ENCODE measurements around the gene CDC16.
"Not testable (repeated sequence)": the region's sequence is repeated elsewhere in the genome, so short reads cannot be mapped to it uniquely, and the experiment has no call there.

CDC16 gene

DNA sequence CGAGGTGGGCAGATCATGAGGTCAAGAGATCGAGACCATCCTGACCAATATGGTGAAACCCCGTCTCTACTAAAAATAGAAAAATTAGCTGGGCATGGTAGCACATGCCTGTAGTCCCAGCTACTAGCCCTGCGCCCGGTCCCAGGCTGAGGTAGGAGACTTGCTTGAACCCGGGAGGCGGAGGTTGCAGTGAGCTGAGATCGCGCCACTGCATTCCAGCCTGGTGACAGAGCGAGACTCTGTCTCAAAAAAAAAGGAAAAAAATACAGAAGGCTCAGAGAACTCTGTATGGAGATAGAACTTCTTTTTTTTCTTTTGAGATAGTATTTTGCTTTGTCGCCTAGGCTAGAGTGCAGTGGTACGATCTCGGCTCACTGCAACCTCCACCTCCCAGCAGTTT, 29.6 kb downstream of the CDC16 start:
- not testable (repeated sequence) for DNase-seq (ENCODE audit: low spot score)

DNA sequence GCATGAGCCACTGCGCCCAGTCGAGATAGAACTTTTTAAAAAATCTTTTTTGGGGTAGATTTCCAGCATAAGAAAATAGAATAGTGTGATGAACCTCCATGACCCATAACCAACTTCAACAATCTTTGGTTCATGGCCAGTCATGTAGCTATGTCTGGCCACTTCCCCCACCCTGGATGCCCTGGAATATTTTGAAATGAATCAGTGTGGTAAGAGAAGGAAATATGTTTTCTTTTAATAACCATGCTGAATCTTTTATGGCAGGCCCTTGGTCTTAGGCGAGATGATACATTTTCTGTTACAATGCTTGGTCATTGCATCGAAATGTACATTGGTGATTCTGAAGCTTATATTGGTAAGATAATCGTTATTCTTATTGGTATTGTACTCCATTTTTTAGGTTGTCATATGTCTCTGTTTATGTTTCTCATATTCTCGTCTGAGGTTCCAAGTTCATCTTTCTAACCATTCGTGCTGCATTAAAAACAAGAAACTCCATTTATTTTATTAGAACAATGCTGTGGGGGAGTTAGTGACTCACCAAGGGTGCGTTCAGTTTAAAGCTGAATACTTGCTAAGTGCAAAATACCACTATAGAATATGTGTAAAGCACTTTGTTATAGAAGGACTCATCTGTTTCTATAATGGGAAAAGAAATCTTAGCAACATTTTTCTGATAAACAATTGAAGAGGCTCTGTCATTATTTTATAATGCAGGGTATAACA, 30.4 kb downstream of the CDC16 start:
- DNase-seq (ENCODE audit: low spot score) = peak; percentile 72

DNA sequence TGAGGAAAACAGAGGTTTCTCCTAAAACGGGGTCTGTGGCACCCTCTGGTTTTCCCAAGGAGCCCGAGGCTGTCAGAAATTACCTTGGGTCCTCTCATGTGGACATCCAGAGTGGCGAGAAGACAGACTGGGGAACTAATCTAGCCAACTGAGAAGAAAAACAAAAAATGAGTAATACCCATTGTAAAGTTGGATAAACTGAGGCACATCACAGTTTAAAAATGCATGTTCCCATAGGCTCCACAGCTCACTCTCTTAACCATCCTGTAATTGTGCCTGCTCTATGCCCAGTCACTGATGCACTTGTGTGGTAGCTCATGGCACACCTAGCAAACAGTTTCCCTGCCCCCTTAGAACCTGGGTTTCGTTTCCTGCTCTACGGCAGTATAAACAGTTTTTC, 31.5 kb downstream of the CDC16 start:
- no peak for DNase-seq (ENCODE audit: low spot score)

DNA sequence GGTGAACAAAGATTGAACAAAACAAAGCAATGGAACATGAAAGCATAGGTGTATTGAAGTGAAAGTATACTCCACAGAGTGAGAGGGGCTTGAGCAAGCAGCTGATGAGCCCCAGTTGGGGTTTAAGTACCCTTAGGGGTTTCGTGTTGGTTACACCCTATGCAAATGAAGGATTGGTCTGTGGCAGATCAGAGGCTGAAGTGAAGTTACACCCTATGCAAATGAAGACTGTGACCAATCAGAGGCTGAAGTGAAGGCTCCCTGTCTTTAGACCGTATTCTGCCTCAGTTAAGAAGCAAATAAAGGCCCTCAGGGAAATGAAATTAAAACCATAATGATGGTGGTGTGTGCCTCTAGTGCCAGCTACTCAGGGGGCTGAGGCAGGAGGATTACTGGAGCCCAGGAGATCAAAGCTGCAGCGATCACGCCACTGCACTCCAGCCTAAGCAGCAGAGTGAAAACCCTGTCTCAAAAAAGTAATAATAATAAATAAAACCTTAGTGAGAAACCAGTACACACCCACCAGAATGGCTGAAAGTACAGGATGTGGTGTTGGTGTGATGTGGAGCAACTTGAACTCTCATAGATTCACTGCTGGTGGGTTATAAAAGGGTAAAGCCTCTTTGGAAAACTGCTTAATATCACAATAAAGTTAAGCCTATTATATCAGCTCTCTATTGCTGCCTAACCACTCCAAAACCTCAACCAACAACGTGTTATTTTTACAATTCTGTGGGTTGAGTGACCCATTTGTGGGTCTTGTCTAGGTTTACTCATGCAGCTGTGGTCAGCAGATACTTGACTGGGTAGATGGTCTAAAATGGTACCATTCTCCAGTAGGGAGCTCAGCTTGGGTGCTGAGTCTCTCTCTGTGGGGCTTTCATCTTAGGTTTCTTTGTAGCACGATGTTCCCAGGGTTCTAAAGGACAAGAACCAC, 33.9 kb downstream of the CDC16 start:
- DNase-seq (ENCODE audit: low spot score) = no peak

DNA sequence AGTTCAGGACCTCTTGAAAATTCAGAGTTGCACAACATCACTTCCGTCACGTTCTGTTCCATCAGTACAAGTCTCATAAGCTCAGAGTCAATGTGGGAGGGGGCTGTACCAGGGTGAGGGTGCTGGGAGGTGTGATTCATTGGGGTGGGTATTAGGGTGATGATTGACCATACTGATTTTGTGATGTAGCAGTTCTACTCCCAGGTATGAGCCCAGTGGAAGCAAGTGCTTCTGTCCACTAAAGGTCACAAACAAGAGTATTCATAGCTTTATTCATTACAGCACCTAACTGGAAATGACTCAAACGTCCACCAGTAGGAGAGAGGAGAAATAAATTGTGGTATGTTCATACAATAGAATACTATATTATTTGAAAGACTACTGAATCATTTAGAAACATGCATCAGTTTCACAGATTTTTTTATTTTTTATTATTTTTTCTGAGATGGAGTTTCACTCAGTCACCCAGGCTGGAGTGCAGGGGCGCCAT, 34.6 kb downstream of the CDC16 start:
- no peak for DNase-seq (ENCODE audit: low spot score)

DNA sequence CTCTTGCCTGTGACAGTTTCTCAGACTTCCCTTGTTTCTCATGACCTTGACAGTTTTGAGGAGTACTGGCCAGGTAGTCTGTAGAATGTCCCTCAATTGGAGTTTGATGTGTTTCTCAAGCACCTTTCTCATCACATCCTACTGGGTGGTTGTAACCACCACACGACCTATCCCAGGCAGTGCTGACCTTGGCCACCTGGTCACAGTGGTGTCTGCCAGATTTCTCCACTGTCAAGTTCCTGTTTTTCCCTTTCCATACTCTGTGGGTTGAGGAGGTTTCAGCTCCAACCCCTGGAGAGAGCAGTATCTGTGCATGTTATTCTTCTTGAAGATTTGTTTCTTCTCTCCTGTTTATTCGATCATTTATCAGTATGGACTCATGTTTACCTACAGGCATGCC, 38.3 kb downstream of the CDC16 start:
- DNase-seq (ENCODE audit: low spot score) = no peak

DNA sequence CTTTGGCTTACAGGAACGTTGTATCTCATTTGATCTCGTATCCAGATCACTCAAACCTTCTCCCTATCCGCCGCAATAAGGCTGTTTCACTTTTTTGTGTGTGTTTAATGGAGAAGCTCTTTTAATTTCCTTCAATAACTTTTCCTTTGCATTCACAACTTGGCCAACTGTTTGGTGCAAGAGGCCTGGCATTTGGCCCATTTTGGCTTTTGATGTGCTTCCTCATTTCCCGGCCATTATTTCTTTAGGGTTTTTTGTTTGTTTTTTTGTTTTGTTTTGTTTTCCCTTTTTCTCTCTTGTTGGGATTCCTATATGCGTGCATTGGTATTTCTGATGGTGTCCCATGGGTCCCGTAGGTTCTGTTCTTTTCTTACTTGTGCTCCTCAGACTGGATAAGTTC, 40.6 kb downstream of the CDC16 start:
- no peak for DNase-seq (ENCODE audit: low spot score)

DNA sequence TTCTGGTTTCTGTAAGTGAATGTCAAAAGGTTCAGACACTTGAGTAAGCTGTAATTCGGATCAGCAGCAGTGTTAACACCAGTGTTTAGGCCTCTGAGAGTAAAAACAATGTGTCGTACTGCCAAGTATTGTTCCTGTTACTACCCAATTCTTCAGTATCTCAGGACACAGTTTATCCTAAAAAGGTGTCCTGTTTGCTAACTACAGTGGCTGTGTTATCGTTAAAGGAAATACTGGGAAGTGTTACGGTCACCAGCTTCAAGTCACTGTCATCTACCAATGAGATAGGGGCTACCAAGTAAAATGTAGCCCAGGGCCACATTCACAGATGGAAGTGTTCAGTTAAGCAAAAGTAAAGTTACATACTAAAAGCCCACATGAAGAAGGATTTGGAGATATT, 44.4 kb downstream of the CDC16 start:
- DNase-seq (ENCODE audit: low spot score) = no peak

DNA sequence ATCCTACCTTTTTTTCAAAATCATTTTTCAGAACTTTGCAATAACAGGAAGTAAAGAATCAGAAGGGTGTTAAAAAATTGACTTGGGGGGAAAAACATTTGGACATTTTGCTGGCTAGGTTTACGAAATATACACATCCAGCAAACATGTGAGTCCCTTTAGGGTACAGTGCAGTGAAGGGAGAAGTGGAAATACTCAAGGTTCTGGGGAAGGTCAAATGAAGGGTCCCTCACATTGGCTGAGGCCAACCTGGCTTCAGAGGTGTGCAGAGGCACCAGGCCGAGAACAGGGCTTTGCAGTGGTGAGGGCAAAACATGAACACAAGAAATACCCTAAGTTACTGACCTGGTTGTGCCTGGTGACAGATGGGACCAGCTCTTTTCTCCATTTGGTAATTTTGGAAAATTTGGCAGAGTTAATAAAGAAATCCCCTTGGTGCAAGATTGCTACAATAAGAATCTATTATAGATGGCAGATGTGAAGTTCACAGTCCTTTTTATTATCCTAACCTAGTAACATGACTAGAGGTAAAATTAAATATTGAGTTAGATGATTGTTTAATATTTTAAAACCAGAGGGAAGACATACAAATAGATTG, 45.2 kb downstream of the CDC16 start:
- no peak for DNase-seq (ENCODE audit: low spot score)

DNA sequence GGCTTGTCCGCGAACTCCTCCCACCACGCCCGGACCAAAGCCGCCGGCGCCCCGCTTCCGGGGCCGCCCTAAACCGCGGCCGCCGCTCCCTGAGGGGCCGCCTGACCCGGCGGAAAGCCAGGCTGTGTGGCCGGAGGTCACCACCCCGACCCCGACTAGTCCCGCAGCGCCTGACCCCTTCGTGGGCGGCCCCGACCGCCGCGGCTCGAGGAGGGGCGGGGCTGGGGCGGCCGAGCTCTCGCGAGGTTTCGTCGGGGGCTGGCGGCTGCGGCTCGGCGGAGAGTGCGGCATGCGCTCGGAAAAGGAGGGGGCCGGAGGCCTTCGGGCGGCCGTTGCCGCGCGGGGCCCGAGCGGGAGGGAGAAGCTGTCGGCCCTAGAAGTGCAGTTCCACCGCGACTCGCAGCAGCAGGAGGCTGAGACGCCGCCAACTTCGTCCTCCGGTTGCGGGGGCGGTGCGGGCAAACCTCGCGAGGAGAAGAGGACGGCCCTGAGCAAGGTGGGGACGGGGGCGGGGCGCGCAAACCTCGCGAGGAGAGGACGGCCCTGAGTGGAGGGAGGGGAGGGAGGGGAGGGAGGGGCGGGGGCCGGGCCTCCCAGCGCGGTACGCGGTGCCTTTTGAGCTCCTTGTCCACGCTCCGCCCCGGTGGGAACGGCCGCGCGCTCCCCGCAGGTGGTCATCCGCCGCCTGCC, 46.8 kb downstream of the CDC16 start, which contains the start of gene UPF3A:
UPF3A (plus strand) TSS at position 251 of the 690 bp plus-strand sequence; CDS start at position 290, 39 bp downstream.
- peak; percentile 96 for DNase-seq (ENCODE audit: low spot score)

DNA sequence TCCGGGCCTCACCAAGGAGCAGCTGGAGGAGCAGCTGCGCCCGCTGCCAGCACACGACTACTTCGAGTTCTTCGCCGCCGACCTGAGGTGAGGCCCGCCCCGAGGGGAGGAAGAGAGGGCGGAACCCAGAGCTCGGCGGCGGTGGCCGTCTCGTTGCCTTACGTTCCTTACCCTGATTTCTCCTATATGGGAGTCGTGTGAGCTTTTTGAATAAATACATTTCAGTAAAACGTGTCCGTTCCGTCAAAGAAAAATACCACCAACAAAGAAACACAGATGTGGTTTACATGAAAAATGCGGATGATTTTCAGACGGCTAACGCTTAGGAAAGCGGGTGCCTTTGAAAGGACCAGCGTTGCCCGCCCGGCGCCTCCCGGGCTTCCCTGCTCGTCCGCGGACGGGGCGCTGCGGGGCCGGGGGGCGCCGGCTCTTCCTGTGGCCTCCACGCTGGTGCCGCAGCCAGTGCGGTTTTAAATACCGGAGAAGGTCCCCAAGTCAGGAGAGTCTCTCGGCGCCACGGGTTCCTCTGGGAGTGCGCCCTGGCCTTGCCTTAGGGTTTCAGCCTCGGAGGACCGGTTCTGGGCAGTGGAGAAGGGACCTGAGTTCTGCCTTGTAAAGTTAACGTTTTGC, 47.5 kb downstream of the CDC16 start:
- peak; percentile 81 for DNase-seq (ENCODE audit: low spot score)

DNA sequence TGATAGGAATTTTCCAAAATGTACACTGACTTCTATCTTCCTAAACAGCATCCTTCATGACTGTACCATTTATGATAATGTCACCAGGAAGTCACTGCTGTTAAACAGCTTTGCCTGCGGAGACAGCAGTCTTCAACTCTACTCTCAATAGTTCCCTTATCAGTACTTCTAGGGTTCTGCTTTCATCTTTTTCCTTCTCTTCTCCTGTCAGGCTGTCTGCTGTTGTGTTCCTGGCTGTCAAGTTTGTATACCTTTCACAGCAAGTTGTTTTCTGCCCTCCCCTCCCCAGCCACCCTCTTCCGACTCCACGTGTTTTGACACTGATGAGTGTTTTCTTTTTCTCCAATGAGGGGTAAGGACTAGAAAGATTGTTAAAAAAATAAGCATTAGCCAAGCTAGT, 48.9 kb downstream of the CDC16 start:
- no peak for DNase-seq (ENCODE audit: low spot score)

DNA sequence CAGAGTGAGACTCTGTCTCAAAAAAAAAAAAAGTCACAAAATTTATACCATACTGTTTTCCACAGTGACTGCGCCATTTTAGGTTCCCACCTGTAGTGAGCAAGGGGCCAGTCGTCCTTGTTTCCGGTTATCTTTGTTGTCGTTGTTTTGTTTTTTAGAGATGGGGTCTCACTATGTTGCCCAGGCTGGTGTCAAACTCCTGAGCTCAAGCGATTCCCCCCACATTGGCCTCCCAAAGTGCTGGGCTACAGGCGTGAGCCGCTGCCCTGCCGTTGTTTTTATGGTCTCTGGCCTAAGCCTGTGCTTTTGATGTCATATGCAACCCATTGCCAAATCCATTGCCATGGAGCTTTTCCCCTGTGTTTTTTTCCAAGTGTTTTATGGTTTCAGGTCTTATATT, 50.0 kb downstream of the CDC16 start:
- no peak for DNase-seq (ENCODE audit: low spot score)

DNA sequence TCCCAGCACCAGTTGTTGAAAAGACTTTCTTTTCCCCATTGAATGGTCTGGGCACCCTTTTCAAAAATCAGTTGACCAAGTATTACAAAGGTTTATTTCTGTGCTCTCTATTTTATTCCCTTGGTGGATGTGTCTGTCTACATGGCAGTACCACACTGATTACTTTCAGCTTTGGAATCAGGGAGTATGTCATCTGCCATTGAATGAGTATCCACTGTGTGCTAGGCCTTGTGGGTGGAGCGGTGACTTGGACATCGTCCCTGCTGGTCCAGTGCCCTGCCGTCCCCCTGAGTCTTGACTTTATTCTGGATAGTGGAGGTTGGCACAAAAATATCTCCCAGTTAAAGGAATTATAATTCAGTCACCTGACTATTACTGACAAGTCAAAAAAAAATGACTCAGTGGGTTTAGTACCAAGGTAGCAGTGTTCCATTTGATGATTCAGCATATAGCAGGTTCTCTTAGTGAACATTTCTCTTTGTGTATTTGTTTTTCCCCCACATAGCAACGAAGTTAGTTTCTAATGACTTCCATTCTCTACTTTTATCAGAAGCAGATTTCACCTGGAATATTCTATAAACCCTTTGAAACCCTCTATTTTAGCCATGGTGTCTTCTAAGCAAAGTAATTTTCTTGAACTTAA, 50.6 kb downstream of the CDC16 start:
- no peak for DNase-seq (ENCODE audit: low spot score)

DNA sequence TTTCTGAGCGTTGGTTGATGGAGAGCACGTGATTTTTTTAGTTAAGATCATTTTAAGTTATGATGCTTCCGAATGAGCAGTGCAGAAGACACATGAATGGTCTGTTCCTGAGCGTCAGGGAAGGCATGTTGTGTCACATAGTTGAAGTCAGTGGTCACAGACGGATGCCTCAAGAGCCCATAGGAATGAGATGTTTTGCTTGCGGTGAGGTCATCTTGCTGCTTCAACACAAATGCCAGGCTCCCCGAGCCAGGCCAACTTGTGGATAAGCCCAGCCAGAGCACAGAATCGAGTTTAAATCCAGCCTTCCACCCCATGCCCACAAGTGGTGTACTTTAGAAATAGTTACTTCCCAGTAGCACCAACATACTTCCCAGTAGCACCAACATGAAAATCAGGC, 52.1 kb downstream of the CDC16 start:
- no peak for DNase-seq (ENCODE audit: low spot score)

DNA sequence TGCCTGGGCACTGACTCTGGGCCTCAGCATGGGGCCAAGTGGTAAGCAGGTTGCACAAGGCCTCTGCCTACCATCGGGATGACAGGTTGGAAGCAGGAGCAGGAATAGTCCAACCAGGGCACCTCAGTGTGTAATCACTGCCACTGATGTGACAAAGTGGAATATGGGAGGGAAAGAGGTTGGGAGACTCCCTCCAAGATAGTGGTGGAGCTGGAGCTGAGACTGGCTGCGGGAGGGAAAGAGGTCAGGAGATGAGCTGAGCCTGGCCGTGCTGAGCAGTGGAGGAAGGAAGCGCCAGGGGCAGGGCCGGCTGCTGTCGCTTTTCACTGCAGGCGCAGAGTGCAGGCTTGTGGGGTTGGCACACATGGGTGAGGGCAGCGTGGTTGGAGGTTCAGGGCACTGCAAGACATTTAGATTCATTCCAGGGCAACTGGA, 53.5 kb downstream of the CDC16 start:
- no peak for DNase-seq (ENCODE audit: low spot score)

DNA sequence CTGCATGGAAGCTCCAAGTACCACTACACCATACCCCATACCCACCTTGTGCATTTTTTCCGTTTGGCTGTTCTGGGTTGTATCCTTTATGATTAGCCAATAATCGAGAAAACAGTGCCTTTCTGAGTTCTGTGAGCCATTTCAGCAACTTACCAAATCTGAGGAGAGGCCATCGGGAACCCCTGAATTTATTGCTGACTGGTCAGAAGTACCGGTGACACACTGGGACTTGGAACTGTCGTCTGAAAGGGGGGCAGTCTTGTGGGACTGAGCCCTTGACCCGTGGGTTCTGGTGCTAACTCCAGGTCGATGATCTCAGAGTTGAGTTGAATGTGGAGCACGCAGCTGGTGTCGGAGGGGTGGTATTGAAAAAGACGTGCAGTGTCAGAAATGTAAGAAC, 61.8 kb downstream of the CDC16 start:
- no peak for DNase-seq (ENCODE audit: low spot score)

DNA sequence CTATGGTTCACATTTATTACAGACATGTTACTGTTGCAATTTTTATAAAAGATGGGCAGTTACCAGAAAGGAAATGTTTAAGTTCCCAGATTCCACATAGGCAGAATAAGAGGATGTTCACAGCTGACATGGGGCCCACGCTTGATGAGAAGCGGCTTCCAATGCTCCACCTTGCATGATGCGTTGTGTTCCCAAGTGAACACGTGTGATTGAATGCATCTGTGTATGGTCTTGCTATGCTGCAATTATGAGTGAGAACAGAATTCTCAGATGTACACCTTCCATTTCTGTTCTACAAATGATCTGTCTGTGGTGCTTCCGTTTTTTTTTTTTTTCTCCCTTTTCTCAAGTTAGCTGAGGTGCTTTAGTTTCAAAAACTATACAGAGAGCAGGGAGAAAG, 62.2 kb downstream of the CDC16 start:
- no peak for DNase-seq (ENCODE audit: low spot score)

DNA sequence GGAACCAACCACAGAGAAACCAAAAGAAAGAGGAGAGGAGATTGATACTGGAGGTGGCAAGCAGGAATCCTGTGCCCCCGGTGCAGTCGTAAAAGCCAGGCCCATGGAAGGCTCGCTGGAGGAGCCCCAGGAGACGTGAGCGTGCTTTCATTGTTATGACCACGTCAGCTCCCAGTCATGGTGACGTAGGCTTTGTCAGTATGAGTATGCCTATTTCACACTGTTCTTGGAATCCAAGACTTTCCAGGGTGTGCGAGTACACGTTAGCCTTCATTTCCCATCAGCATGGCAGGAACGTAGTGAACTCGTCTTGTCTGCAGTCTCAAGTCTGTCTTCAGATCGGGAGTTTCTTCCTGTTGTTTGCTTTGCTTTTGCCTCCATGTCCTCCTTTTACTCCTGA, 64.2 kb downstream of the CDC16 start:
- no peak for DNase-seq (ENCODE audit: low spot score)

DNA sequence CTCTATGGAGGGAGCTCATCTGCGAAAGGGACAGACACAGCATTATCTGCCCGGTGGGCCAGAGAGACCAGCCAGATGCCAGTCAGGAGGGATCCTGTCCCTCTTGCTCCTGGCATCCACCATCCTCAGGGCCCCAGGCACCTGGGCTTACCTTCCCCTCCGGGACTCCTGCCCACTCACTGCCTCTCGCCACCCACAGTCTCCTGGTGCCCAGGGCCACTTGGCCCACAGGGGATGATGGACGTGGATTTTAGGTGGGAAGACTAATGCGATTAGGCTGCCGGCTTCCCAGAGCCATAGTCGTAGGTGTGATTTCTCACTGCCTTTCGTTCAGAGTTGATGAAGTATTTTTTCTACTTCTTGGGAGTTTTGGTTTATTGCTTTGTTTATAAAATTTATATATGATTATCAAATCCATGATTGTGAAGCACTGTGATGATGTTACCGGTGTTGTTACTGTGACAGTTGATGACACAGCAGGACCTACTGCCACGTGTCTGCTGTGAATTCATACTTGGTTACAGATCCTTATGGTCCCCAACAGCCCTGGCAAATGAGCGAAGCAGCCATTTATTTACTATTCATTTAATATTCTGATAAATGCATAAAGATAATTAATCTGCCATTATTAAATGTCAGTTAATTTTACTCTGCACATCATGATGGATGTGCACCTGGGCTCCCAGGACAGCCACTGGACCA, 65.1 kb downstream of the CDC16 start:
- no peak for DNase-seq (ENCODE audit: low spot score)

Measured in GM03348 (cell line).